HG03469 (cell line): ENCODE data around the gene PIK3C2B.
A peak's percentile ranks its signal among the peaks of the same experiment; 100 is the strongest.
"Not testable (repeated sequence)": the region's sequence is repeated elsewhere in the genome, so short reads cannot be mapped to it uniquely, and the experiment has no call there.

Source experiments
- ATAC-seq: cut with Tn5 transposase; IDR thresholded peaks from one replicate; pipeline ENCODE4 v1.9.1; 2021; ENCODE audit warnings: mild to moderate bottlenecking, moderate library complexity, moderate number of reproducible peaks; ENCODE audit not compliant: unreplicated experiment

Gene PIK3C2B

GRCh38 chr1:204494281-204495077 is at the start of gene PIK3C2B:
Gene PIK3C2B, minus strand, starts transcription at chr1:204494805. Its CDS starts 25,003 bp downstream, at chr1:204469802.
- peak; percentile 60 for ATAC-seq

- ATAC-seq = no peak
Observed at GRCh38 chr1:204544321-204544720, 49.7 kb upstream of the PIK3C2B start.

- no peak for ATAC-seq
Observed at GRCh38 chr1:204541626-204542025, 47.0 kb upstream of the PIK3C2B start.

- ATAC-seq = no peak
Observed at GRCh38 chr1:204532832-204533231, 38.2 kb upstream of the PIK3C2B start.

GRCh38 chr1:204530932-204531331 is 36.3 kb upstream of the PIK3C2B start:
- ATAC-seq = peak; percentile 80

- no peak for ATAC-seq
Observed at GRCh38 chr1:204529371-204529895, 34.8 kb upstream of the PIK3C2B start.

- ATAC-seq = no peak
Observed at GRCh38 chr1:204528677-204529076, 34.1 kb upstream of the PIK3C2B start.

- no peak for ATAC-seq
Observed at GRCh38 chr1:204528241-204528640, 33.6 kb upstream of the PIK3C2B start.

GRCh38 chr1:204524986-204525385 is 30.4 kb upstream of the PIK3C2B start:
- no peak for ATAC-seq

GRCh38 chr1:204523605-204524215 is 29.1 kb upstream of the PIK3C2B start:
- ATAC-seq = no peak

- not testable (repeated sequence) for ATAC-seq
Observed at GRCh38 chr1:204521941-204522521, 27.4 kb upstream of the PIK3C2B start.

- ATAC-seq = peak; percentile 34
Observed at GRCh38 chr1:204520834-204521709, 26.5 kb upstream of the PIK3C2B start.

- not testable (repeated sequence) for ATAC-seq
Observed at GRCh38 chr1:204517382-204517781, 22.8 kb upstream of the PIK3C2B start.

- peak; percentile 62 for ATAC-seq
Observed at GRCh38 chr1:204516180-204516879, 21.7 kb upstream of the PIK3C2B start, which contains the start of gene MDM4. Gene MDM4, plus strand, starts transcription at chr1:204516406. Its CDS starts 9,113 bp downstream, at chr1:204525519.

- ATAC-seq = no peak
Observed at GRCh38 chr1:204514828-204515227, 20.2 kb upstream of the PIK3C2B start.

- ATAC-seq = peak; percentile 26
Observed at GRCh38 chr1:204513117-204513716, 18.6 kb upstream of the PIK3C2B start.

GRCh38 chr1:204511366-204511765 is 16.8 kb upstream of the PIK3C2B start:
- no peak for ATAC-seq

GRCh38 chr1:204509186-204509635 is 14.6 kb upstream of the PIK3C2B start:
- no peak for ATAC-seq

- peak; percentile 0 for ATAC-seq
Observed at GRCh38 chr1:204507317-204508105, 12.9 kb upstream of the PIK3C2B start.
